Pancreas (tissue), 10 donors: ENCODE measurements around the gene KCTD17. TPM values are rescaled to one million over a fixed set of nuclear protein-coding genes. Genes with fewer than 3 reads are reported as not detected.

ENCODE experiments used
- ATAC-seq, 4 donors: fragments of 200-7000 bp; cut with Tn5 transposase; one replicate each; pipeline versions ENCODE4 v1.8.0 to v1.9.1; 2020; ENCODE audit warnings: mild to moderate bottlenecking in 4 of 4, moderate library complexity in 4 of 4
- DNase-seq, 6 donors: peaks; one replicate each; pipeline ENCODE4 v3.0.0-alpha.2; 2020
- FAIRE-seq: peaks from 2 replicates; lab custom pipeline; 2012; peaks lifted over from hg19 to GRCh38; lab: Jason Lieb, UNC
- H3K27ac ChIP-seq, 4 donors: fragments of 200-600 bp; sonication (generic); 1 replicate in 3 of 4; 2 replicates in 1 of 4; pipeline versions ENCODE4 v1.5.0 to v1.8.0; 2020
- H3K27me3 ChIP-seq, 4 donors: fragments of 200-600 bp; one replicate each; pipeline ENCODE4 v1.8.0; 2021
- H3K36me3 ChIP-seq, 3 donors: fragments of 200-600 bp; sonication (generic) in 1 of 3; one replicate each; pipeline versions ENCODE4 v1.5.0 to v1.8.0; 2020 to 2021
- H3K4me1 ChIP-seq, 3 donors: fragments of 200-600 bp; one replicate each; pipeline ENCODE4 v1.8.0; 2021
- H3K4me3 ChIP-seq, 4 donors: fragments of 200-600 bp; sonication (generic) in 2 of 4; one replicate each; pipeline versions ENCODE4 v1.5.0 to v1.8.0; 2020 to 2021
- H3K9me3 ChIP-seq, 4 donors: fragments of 200-600 bp; one replicate each; pipeline ENCODE4 v1.8.0; 2021
- CTCF ChIP-seq, 4 donors: fragments of 200-600 bp; sonication (generic) in 3 of 4; IDR thresholded peaks; one replicate each; pipeline versions ENCODE4 v1.5.0 to v1.8.0; 2021; ENCODE audit warnings: antibody characterized with exemption in 4 of 4
- WGBS, 2 donors: extraction: QIAGEN DNeasy Blood & Tissue Kit; methylation state at CpG; one replicate each; pipeline ENCODE4 v1.1.7; 2013; 5-methylcytosine and 5-hydroxymethylcytosine counted together
- intact Hi-C, 3 donors: fragments of 100-400 bp; cut with DNase I; formaldehyde crosslinking; loops; one replicate each; pipeline versions ENCODE4 v1.11.1 to v1.14.2; 2022
- polyA plus RNA-seq, 2 donors: library from polyadenylated mRNA; stranded (reverse); fragments of 200-250 nt; gene quantifications; one replicate each; pipeline ENCODE4 v1.2.3, GENCODE V29; 2013
- total RNA-seq, 6 donors: library from RNA; stranded (reverse); fragmentation: NEBNext Ultra II Directional in 4 of 6; extraction: Animal tissue kit (Norgen Biotek cat#: 25700) in 4 of 6; gene quantifications; one replicate each; pipeline versions ENCODE4 v1.2.1 to v1.2.4, GENCODE V29; 2021 to 2023
- donor health status: healthy with polysubstance abuse.
- donor health status: DM: no; HTN: no; CAD: no; lungs with moderate emphysema.
- donor health status: DM: no; HTN: no; CAD: no.
- donor health status: control.
- donor health status: control.
- donor health status: Bipolar disorder and iron deficiency.
- donor health status: DM: yes; HTN: yes; CAD: no.
- donor health status: DM: no; HTN: no; CAD: no.
- donor health status: DM: no; HTN: no; CAD: no.
- donor health status: DM: yes; HTN: yes; CAD: no.

Gene KCTD17
- total and polyA plus RNA-seq, 8 donors = 2.6 to 11.8 (median 4.4) TPM

GRCh38 chr22:37080438-37080837 is 28.9 kb downstream of the KCTD17 start:
- 84 to 91% methylated on average over 6 of the region's 6 CpGs for WGBS, 2 donors
- no peak for FAIRE-seq

DNA sequence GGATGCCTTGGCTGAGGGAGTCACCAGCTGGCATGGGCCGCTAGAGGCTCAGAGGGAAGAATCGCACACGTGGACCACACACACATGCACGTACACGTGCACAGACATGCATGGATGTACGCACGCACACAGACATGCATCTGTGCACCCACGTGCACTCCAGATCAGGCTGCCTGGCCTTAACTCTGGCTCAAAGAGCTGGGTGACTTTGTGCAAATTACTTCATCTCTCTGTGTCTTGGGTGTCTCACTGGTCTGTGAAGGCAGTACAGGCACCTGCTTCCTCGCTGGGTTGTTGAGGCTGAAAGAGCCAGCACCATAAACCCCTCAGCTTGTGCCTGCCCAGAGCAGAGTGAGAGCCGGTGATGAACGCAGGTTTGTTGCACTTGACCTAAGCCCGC is 29.3 kb downstream of the KCTD17 start:
- Histone ChIP-seq H3K4me1 (no peaks in the 10 kb centered on the region), H3K27me3 (no peaks in the 10 kb centered on the region), H3K36me3 (no peaks in the 10 kb centered on the region), H3K27ac (no peak overlapping the region), H3K4me3 (no peak overlapping the region), H3K9me3 (no peaks in the 10 kb centered on the region)
- intact Hi-C loops = no loop called here
- no peak for FAIRE-seq
- 76 to 83% methylated on average over 12 of the region's 12 CpGs for WGBS, 2 donors
- DNase-seq = no peak
- no peak for TF ChIP-seq CTCF (IDR thresholded peaks at IDR 0.05)
- no peak for ATAC-seq

More at GRCh38 chr22:37080438-37080837, 28.9 kb downstream of the KCTD17 start:
- Histone ChIP-seq H3K4me3 (no peak overlapping the region), H3K4me1 (no peaks in the 10 kb centered on the region), H3K27me3 (no peaks in the 10 kb centered on the region), H3K9me3 (no peaks in the 10 kb centered on the region), H3K36me3 (no peaks in the 10 kb centered on the region), H3K27ac (no peak overlapping the region)
- DNase-seq (no peak), ATAC-seq (no peak)
- intact Hi-C loops = no loop called here
- no peak for TF ChIP-seq CTCF (IDR thresholded peaks at IDR 0.05)

DNA sequence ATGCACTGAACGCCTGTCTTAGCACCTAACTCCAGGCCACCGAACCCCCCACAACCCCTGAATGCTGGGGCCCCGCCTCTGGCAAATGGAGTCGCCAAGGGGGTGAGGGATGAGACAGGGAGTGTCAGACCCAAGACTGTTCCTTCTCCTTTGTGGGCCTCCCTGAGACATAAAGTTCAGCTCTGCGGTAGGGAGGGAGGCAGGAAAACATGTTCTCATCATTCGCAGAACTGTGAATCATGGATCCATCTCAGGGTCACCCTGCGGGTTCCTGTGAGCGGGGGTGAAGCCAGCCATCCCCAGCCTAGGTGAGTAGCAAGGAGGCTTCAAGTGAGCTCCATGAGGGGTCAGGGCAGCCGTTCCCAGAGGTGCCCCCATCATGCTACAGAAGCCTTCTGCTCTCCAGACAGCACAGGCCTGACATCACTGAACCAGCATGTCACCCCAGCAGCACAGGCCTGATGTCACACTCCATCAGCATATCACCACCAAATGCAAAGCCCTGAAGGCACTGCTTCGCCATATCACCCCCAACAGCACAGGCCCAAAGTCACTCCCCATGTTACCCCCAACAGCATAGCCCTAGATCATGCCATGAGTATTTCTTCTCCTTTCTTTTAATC is 30.8 kb downstream of the KCTD17 start:
- H3K4me1 ChIP-seq = no peaks in the 10 kb centered on the region
- DNase-seq = no peak
- H3K27me3 ChIP-seq = no peaks in the 10 kb centered on the region
- no peak for TF ChIP-seq CTCF (IDR thresholded peaks at IDR 0.05)
- H3K36me3 ChIP-seq = no peaks in the 10 kb centered on the region
- WGBS, 2 donors = 73 to 82% methylated on average over 10 of the region's 10 CpGs
- no peak overlapping the region for H3K27ac ChIP-seq
- FAIRE-seq = no peak
- no peak for ATAC-seq
- H3K4me3 ChIP-seq = no peak overlapping the region
- intact Hi-C loops = no loop called here
- H3K9me3 ChIP-seq = no peaks in the 10 kb centered on the region

GRCh38 chr22:37083914-37084313 is 32.4 kb downstream of the KCTD17 start:
- intact Hi-C loops = no loop called here
- H3K4me1 ChIP-seq = no peaks in the 10 kb centered on the region
- WGBS, 2 donors = 74 to 87% methylated on average over 6 of the region's 6 CpGs
- no peak for TF ChIP-seq CTCF (IDR thresholded peaks at IDR 0.05)
- FAIRE-seq = no peak
- ATAC-seq = no peak
- no peaks in the 10 kb centered on the region for H3K9me3 ChIP-seq
- H3K27me3 ChIP-seq = no peaks in the 10 kb centered on the region
- H3K4me3 ChIP-seq = no peak overlapping the region
- H3K27ac ChIP-seq = no peak overlapping the region
- H3K36me3 ChIP-seq = no peaks in the 10 kb centered on the region
- no peak for DNase-seq

DNA sequence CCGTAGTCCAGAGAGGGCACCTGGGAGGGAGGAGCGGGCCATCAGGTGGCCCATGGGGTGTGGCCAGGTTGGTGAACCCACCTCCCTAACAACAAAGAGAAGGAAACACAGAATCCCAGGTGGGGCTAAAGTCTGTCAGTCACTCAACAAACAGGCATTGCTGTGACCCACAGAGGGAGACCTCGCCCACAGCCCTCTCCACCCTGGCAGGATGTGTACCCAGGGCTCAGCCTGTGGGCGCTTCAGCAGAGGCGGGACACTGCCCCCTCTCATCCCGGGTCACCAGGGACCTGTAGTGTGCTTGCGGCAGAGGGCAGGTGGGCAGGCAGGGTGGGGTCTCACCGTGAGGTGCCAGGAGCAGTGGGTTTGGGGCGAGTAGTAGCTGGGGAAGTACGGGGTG is 32.8 kb downstream of the KCTD17 start:
- H3K27me3 ChIP-seq = no peaks in the 10 kb centered on the region
- WGBS, 2 donors = 79 to 84% methylated on average over 10 of the region's 10 CpGs
- DNase-seq = no peak
- FAIRE-seq = no peak
- no peaks in the 10 kb centered on the region for H3K36me3 ChIP-seq
- intact Hi-C loops = no loop called here
- H3K4me1 ChIP-seq = no peaks in the 10 kb centered on the region
- TF ChIP-seq CTCF (IDR thresholded peaks at IDR 0.05) = no peak
- no peak overlapping the region for H3K4me3 ChIP-seq
- no peaks in the 10 kb centered on the region for H3K9me3 ChIP-seq
- H3K27ac ChIP-seq = no peak overlapping the region
- no peak for ATAC-seq
